HG03103 (cell line): ENCODE measurements around the gene MYL10.

Experiments
- ATAC-seq: cut with Tn5 transposase; IDR thresholded peaks from one replicate; pipeline ENCODE4 v1.9.1; 2021; ENCODE audit warnings: low read depth; ENCODE audit not compliant: unreplicated experiment

MYL10 gene

GRCh38 chr7:101598986-101599771, 29.9 kb downstream of the MYL10 start:
- ATAC-seq = no peak

- ATAC-seq = no peak
Measured at GRCh38 chr7:101598422-101598985, 30.6 kb downstream of the MYL10 start.

GRCh38 chr7:101597941-101598340, 31.2 kb downstream of the MYL10 start:
- no peak for ATAC-seq

GRCh38 chr7:101596898-101597297, 32.2 kb downstream of the MYL10 start:
- no peak for ATAC-seq

- ATAC-seq = no peak
Measured at GRCh38 chr7:101595766-101596537, 33.1 kb downstream of the MYL10 start.

- ATAC-seq = no peak
Measured at GRCh38 chr7:101595246-101595645, 33.9 kb downstream of the MYL10 start.

DNA sequence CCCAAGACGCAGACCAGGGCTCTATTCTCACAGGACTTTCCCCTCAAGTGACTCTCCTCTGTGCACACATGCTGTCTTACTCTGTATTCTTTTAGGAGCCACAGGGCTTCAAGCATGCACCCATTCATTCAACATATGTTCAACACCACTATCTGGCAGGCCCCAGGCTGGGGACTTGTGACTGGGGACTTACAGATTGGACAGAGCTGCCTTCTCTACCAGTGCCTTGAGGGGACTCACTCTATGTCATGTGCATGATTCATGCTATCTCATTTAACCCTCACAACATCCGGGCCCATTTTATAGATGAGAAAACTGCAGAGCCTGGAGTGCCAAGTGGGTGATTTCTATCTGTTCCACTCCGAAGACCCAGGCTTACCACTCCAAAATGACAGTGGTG, 34.3 kb downstream of the MYL10 start:
- no peak for ATAC-seq

GRCh38 chr7:101593556-101593955, 35.5 kb downstream of the MYL10 start:
- ATAC-seq = no peak

DNA sequence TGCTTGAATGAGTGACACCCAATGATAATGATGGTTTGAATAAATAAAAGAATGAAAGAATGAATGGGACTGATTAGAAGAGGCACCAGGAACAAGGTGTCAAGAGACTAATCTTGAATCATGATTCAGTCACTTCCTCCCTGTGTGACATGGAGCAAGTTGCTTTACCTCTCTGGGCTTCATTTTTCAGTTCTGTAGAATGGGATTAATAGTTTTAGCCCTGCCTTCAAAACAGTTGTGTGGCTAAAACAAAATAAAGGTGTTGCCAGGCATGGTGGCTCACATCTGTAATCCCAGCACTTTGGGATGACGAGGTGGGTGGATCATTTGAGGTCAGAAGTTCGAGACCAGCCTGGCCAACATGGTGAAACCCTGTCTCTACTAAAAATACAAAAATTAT, 37.6 kb downstream of the MYL10 start:
- no peak for ATAC-seq

DNA sequence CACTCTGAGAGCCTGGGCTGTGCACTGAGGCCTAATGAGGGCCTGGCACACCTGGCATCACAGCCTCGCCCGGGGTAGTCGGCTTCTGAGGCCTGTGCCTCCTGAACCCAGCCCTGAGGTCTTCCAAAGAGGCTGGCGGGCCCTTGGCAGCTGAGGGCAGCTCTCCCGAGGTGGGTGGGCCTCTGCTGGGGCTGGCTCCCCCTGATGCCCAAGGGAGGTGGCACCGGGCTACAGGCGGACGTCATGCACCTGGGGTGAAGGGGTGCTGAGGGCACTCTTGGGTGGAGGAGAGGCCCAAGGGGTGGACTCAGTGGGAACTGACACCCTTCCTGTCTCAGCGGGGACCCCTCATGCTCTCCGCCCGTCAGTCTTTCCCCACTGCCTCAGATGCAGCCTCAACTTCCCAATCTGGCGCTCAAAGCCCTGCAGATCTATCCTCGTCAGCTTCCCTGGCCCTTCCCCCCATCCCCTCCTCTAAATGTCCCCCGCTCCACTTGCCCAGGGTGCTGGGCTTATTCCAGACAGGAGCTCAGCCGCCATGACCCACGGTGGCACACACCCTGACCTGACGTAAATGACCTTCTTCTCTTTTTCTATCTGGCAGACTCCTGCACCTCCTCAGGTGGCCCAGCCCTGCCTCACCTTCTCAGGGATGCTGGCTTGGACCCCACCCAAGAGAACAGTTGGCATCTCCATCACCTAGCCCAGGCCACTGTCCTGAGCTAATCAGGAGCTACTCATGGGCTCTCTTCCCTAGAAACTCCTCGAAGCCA, 38.2 kb downstream of the MYL10 start:
- ATAC-seq = no peak

- no peak for ATAC-seq
Measured at GRCh38 chr7:101589976-101590662, 39.0 kb downstream of the MYL10 start.

DNA sequence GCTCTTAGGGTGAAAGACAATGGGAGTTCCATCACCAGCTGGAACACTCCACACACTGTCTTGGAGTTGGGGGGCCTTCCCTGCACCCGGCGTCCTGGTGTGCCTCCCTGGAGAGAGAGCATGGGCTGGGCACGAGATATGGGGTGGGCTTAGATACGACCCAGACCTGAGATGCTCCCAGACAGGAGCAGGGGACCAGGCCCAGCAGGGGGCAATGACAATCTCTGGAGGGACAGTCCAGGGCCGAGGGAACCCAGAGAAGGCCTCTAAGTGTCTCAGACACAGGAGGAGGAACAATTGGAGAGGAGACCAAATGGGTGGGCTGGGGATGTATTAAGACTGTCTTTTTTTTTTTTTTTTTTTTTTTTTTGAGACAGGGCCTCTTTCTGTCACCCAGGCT, 40.0 kb downstream of the MYL10 start:
- no peak for ATAC-seq

- ATAC-seq = no peak
Measured at GRCh38 chr7:101588131-101588935, 40.8 kb downstream of the MYL10 start.

DNA sequence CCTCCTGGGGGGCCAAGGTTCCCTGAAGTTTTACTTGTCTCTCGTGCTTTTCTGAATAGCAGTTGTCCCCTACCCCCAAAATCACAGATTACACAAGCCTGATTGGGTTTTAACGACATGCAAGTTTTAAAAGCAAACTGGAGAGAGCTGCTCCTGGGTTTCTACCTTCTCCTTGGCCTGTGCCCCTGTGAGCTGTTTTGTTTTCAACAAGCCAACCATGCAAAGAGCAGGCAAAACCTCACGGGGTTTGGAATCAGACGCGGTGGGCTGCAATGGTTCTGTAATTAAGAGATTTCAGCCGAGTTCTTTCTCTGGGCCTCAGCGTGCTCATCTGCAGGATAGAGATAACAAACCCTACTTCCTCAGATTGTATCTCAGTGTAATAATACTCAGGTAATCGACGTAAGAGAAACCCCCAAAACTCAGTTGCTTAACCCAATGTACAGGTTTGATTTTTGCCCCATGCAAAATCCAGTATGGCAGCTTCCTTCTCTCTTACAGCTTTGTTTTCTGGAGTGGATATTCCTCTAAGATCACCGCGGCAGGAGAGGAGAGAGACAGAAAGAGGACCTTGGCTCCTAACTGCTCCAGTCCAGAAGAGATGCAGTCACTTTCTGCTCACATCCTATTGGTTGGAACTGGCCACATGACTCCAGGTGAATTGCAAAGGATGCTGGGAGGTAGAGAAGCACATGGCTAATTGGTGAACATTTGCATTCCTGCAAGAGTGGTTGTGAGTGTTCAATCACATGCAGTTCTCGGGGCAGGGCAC, 42.0 kb downstream of the MYL10 start:
- no peak for ATAC-seq

GRCh38 chr7:101586078-101586905, 42.8 kb downstream of the MYL10 start:
- ATAC-seq = no peak

- no peak for ATAC-seq
Measured at GRCh38 chr7:101582971-101583370, 46.1 kb downstream of the MYL10 start.

GRCh38 chr7:101581891-101582290, 47.2 kb downstream of the MYL10 start:
- ATAC-seq = no peak

- ATAC-seq = no peak
Measured at GRCh38 chr7:101580596-101580995, 48.5 kb downstream of the MYL10 start.
